Cardiac fibroblast (primary cell): Measurements from ENCODE around the gene CDH11.

Source experiments
- DNase-seq, 2 donors: peaks; one replicate each; pipeline versions ENCODE4 v3.0.0 to v3.0.0-alpha.2; 2010; ENCODE audit warnings: low read depth in 2 of 2
- H3K4me3 ChIP-seq, 2 donors: replicated peaks in 1 of 2; 1 replicate in 1 of 2; 2 replicates in 1 of 2; pipeline ENCODE4 v1.5.1; 2011; ENCODE audit warnings: low read depth in 2 of 2, low read length in 2 of 2, mild to moderate bottlenecking in 2 of 2, moderate library complexity in 1 of 2
- CTCF ChIP-seq: IDR thresholded peaks from one replicate; pipeline ENCODE4 v1.5.1; 2011; ENCODE audit warnings: low read depth, mild to moderate bottlenecking, low read length, inconsistent platforms

The CDH11 gene

GRCh38 chr16:64996641-64997040 lies 125.2 kb downstream of the CDH11 start:
- DNase-seq: no peak
- TF ChIP-seq CTCF: no peak

GRCh38 chr16:64993464-64993863 lies 128.4 kb downstream of the CDH11 start:
- H3K4me3 ChIP-seq: no peak overlapping the region
- TF ChIP-seq CTCF: no peak
- no peak for DNase-seq

More at GRCh38 chr16:64996641-64997040, 125.2 kb downstream of the CDH11 start:
- H3K4me3 ChIP-seq: no peak overlapping the region

GRCh38 chr16:64991001-64991400 lies 130.9 kb downstream of the CDH11 start:
- no peak overlapping the region for H3K4me3 ChIP-seq
- no peak for TF ChIP-seq CTCF
- peak in 1 of 2 donors; percentile 53 for DNase-seq

- no peak for TF ChIP-seq CTCF
- no peak overlapping the region for H3K4me3 ChIP-seq
- no peak for DNase-seq
Observed at GRCh38 chr16:64990101-64990500, 131.8 kb downstream of the CDH11 start.

- TF ChIP-seq CTCF: no peak
- no peak overlapping the region for H3K4me3 ChIP-seq
- DNase-seq: no peak
Observed at GRCh38 chr16:64989050-64989449, 132.8 kb downstream of the CDH11 start.

GRCh38 chr16:64983963-64984362 lies 137.9 kb downstream of the CDH11 start:
- no peak overlapping the region for H3K4me3 ChIP-seq
- DNase-seq: peak; percentile 76 to 93
- TF ChIP-seq CTCF: peak; percentile 89

GRCh38 chr16:64983231-64983630 lies 138.6 kb downstream of the CDH11 start:
- H3K4me3 ChIP-seq: no peak overlapping the region
- no peak for DNase-seq
- TF ChIP-seq CTCF: no peak
